GM23338 (cell line): ENCODE results near the gene NFE2L3. TPM values are rescaled to one million over a fixed set of nuclear protein-coding genes. Genes with fewer than 3 reads are reported as not detected.

Experiments
- ATAC-seq: fragments of 200-7000 bp; cut with Tn5 transposase; 3 replicates; pipeline ENCODE4 v1.9.1; 2020
- DNase-seq: peaks from one replicate; pipeline ENCODE4 v3.0.0-alpha.2; 2015; ENCODE audit warnings: low spot score
- H2AFZ ChIP-seq: fragments of 200-600 bp; sonication (generic); 2 replicates; pipeline ENCODE4 v1.8.0; 2016; ENCODE audit warnings: antibody characterized with exemption, mild to moderate bottlenecking, moderate library complexity
- H3F3A ChIP-seq: fragments of 200-600 bp; sonication (generic); replicated peaks from 2 replicates; pipeline ENCODE4 v1.8.0; 2017; ENCODE audit warnings: antibody characterized with exemption, mixed run types, low read depth
- H3K27ac ChIP-seq: fragments of 200-600 bp; sonication (generic); 2 replicates; pipeline ENCODE4 v1.6.1; 2016; ENCODE audit warnings: low read depth
- H3K27me3 ChIP-seq: fragments of 200-600 bp; sonication (generic); 2 replicates; pipeline ENCODE4 v1.8.0; 2016; ENCODE audit warnings: mild to moderate bottlenecking, mixed run types, moderate library complexity; ENCODE audit not compliant: insufficient read depth
- H3K36me3 ChIP-seq: fragments of 200-600 bp; sonication (generic); 2 replicates; pipeline ENCODE4 v1.8.0; 2016; ENCODE audit warnings: mild to moderate bottlenecking; ENCODE audit not compliant: insufficient read depth
- H3K4me1 ChIP-seq: fragments of 200-600 bp; sonication (generic); 2 replicates; pipeline ENCODE4 v1.8.0; 2016; ENCODE audit warnings: mild to moderate bottlenecking, moderate library complexity; ENCODE audit not compliant: insufficient read depth
- H3K4me2 ChIP-seq: fragments of 200-600 bp; sonication (generic); 2 replicates; pipeline ENCODE4 v1.7.1; 2017; ENCODE audit warnings: mixed run types
- H3K4me3 ChIP-seq: fragments of 200-600 bp; sonication (generic); 2 replicates; pipeline ENCODE4 v1.6.1; 2016; ENCODE audit warnings: mixed run types
- H3K79me2 ChIP-seq: fragments of 200-600 bp; sonication (generic); replicated peaks from 2 replicates; pipeline ENCODE4 v1.8.0; 2017; ENCODE audit warnings: mild to moderate bottlenecking; ENCODE audit not compliant: insufficient read depth
- H3K9me2 ChIP-seq: fragments of 200-600 bp; sonication (generic); 2 replicates; pipeline ENCODE4 v1.8.0; 2017; ENCODE audit not compliant: insufficient read depth
- H4K20me1 ChIP-seq: fragments of 200-600 bp; sonication (generic); replicated peaks from 2 replicates; pipeline ENCODE4 v1.8.0; 2017; ENCODE audit warnings: mild to moderate bottlenecking; ENCODE audit not compliant: insufficient read depth
- H3K27ac Mint-ChIP-seq: 2 replicates; pipeline ENCODE4 v1.8.0; 2020; ENCODE audit warnings: inconsistent platforms, mild to moderate bottlenecking, moderate library complexity, mixed read lengths
- H3K27me3 Mint-ChIP-seq: 3 replicates; pipeline ENCODE4 v1.8.0; 2022; ENCODE audit warnings: low read depth, mild to moderate bottlenecking, moderate library complexity, mixed read lengths, inconsistent platforms; ENCODE audit not compliant: insufficient read depth, poor library complexity
- H3K36me3 Mint-ChIP-seq: 3 replicates; pipeline ENCODE4 v1.8.0; 2021; ENCODE audit warnings: low read depth, mild to moderate bottlenecking, inconsistent platforms, moderate library complexity, mixed read lengths
- H3K4me1 Mint-ChIP-seq: 3 replicates; pipeline ENCODE4 v1.8.0; 2020; ENCODE audit warnings: mild to moderate bottlenecking, inconsistent platforms, mixed read lengths
- H3K4me3 Mint-ChIP-seq: 3 replicates; pipeline ENCODE4 v1.8.0; 2021; ENCODE audit warnings: moderate library complexity, mild to moderate bottlenecking, inconsistent platforms, mixed read lengths
- H3K9me3 Mint-ChIP-seq: 3 replicates; pipeline ENCODE4 v1.8.0; 2020; ENCODE audit warnings: moderate library complexity, mild to moderate bottlenecking, inconsistent platforms, mixed read lengths
- JUNB ChIP-seq: IDR thresholded peaks from one replicate; pipeline ENCODE4 v1.6.1; 2016; ENCODE audit warnings: antibody characterized with exemption; ENCODE audit not compliant: unreplicated experiment
- POLR2AphosphoS5 ChIP-seq: IDR thresholded peaks from 2 replicates; pipeline ENCODE4 v1.6.1; 2016; ENCODE audit warnings: antibody characterized with exemption, low read depth
- ZNF114 ChIP-seq: fragments of 250-450 bp; sonication (Bioruptor Pico); IDR thresholded peaks from 2 replicates; pipeline ENCODE4 v1.5.0; 2020; ENCODE audit warnings: mild to moderate bottlenecking, moderate library complexity
- polyA plus RNA-seq: library from polyadenylated mRNA; unstranded; fragments of >200 nt; fragmentation: Nextera tagmentation; extraction: Ambion mirVana; gene quantifications from 2 replicates; pipeline ENCODE4 v1.2.1, GENCODE V29; 2016
- total RNA-seq: library from RNA; depleted of rRNA; stranded (reverse); fragments of >200 nt; shearing (Covaris generic); gene quantifications from 2 replicates; pipeline ENCODE4 v1.2.3, GENCODE V29; 2014
- TF ChIP-seq, protein P1 (sequence below): IDR thresholded peaks from one replicate; pipeline ENCODE4 v1.6.1; 2018; ENCODE audit warnings: antibody characterized with exemption; ENCODE audit not compliant: unreplicated experiment

Gene NFE2L3
- total and polyA plus RNA-seq, 2 experiments from 2014 or later: 62.0 to 142 TPM

DNA sequence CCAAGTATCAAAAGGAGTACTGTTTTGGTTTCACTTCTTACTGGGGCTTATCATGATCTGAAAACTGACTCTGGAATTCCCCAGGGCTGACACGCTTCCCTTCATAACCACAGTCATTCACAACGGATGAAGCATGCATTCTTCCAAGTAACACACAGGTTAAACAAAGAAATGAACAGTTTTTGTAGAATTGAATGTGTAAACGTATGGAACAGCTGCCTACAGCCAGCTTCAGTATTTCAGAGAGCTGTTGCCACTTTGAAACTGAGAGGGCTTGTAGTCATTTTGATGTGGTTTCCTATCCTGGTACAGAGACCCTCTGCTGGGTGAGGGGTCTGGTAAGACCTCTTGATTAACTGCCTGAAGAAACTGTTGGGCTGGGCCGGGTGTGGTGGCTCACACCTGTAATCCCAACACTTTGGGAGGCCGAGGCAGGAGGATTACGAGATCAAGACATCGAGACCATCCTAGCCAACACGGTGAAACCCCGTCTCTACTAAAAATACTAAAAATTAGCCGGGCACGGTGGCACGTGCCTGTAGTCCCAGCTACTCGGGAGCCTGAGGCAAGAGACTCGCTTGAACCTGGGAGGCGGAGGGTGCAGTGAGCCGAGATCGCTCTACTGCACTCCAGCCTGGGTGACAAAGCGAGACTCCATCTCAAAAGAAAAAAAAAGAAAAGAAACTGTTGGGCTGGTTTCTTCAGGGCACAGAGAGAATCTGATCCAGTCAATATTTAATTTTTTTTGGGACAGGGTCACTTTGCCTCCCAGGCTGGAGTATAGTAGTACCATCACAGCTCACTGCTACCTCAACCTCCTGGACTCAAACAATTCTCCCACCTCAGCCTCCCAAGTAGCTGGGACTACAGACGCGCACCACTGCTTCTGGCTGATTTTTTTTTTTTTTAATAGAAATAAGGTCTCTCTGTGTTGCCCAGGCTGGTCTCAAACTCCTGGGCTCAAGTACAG lies 4.7 kb downstream of the NFE2L3 start:
- Histone ChIP-seq H2AFZ (no peak overlapping the region), H3K4me3 (peak overlapping the region; percentile 51; the same call in 1 of the 2 replicates), H3K79me2 (peaks cover 87% of the 10 kb centered on the region), H3K4me1 (peaks cover 76% of the 10 kb centered on the region), H3K27me3 (no peaks in the 10 kb centered on the region), H3K36me3 (no peaks in the 10 kb centered on the region), H3K27ac (peak overlapping the region; percentile 71), H3K4me2 (peak overlapping the region; percentile 76), H4K20me1 (peaks cover 46% of the 10 kb centered on the region), H3K9me2 (no peaks in the 10 kb centered on the region), H3F3A (peaks cover 10% of the 10 kb centered on the region; the same call in 1 of the 2 replicates)
- Mint-ChIP-seq H3K27ac (peak overlapping the region; percentile 78; the same call in 1 of the 2 replicates), H3K4me3 (peak overlapping the region; percentile 99), H3K27me3 (peaks cover 18% of the 10 kb centered on the region), H3K4me1 (peaks cover 72% of the 10 kb centered on the region), H3K9me3 (peaks cover 3% of the 10 kb centered on the region; the same call in 2 of the 3 replicates), H3K36me3 (peaks cover 67% of the 10 kb centered on the region)
- DNase-seq (no peak), ATAC-seq (no peak)
- TF ChIP-seq POLR2AphosphoS5 (0 out of 2 replicates have a peak, but pooled peaks have one; percentile 18), ZNF114 (no peak)
- TF ChIP-seq, protein P1, sequence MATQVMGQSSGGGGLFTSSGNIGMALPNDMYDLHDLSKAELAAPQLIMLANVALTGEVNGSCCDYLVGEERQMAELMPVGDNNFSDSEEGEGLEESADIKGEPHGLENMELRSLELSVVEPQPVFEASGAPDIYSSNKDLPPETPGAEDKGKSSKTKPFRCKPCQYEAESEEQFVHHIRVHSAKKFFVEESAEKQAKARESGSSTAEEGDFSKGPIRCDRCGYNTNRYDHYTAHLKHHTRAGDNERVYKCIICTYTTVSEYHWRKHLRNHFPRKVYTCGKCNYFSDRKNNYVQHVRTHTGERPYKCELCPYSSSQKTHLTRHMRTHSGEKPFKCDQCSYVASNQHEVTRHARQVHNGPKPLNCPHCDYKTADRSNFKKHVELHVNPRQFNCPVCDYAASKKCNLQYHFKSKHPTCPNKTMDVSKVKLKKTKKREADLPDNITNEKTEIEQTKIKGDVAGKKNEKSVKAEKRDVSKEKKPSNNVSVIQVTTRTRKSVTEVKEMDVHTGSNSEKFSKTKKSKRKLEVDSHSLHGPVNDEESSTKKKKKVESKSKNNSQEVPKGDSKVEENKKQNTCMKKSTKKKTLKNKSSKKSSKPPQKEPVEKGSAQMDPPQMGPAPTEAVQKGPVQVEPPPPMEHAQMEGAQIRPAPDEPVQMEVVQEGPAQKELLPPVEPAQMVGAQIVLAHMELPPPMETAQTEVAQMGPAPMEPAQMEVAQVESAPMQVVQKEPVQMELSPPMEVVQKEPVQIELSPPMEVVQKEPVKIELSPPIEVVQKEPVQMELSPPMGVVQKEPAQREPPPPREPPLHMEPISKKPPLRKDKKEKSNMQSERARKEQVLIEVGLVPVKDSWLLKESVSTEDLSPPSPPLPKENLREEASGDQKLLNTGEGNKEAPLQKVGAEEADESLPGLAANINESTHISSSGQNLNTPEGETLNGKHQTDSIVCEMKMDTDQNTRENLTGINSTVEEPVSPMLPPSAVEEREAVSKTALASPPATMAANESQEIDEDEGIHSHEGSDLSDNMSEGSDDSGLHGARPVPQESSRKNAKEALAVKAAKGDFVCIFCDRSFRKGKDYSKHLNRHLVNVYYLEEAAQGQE: no peak

DNA sequence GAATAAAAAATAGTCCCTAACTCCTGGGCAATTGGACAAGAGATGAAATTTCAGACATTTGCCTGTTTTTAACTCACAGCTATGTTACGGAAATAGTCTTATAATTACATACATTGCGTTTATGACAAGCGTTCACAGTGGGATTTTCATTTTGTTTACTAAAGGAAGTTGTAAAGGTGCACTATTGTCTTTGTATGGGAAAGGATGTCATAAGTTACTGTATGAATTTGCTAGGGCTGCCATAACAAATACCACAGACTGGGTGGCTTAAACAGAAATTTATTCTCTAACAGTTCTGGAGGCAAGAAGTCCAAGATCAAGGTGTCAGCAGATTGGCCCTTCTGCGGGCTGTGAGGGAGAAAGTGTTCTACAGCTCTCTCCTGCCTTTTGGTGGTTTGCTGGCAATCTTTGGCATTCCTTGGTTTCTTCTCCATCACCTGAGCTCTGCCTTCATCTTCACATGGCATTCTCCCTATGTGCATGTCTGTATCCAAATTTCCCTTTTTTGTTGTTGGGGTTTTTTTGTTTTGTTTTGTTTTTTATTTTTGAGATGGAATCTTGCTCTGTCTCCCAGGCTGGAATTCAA lies 5.6 kb downstream of the NFE2L3 start:
- H3K9me2 ChIP-seq: no peaks in the 10 kb centered on the region
- H3K4me3 ChIP-seq: peak overlapping the region; percentile 11; the same call in 1 of the 2 replicates
- peaks cover 50% of the 10 kb centered on the region for H4K20me1 ChIP-seq
- H3K27me3 ChIP-seq: no peaks in the 10 kb centered on the region
- DNase-seq (no peak), ATAC-seq (no peak)
- Mint-ChIP-seq H3K27ac (no peak overlapping the region), H3K36me3 (peaks cover 74% of the 10 kb centered on the region), H3K4me3 (peak overlapping the region; percentile 35; the same call in 1 of the 3 replicates), H3K4me1 (peaks cover 71% of the 10 kb centered on the region), H3K27me3 (peaks cover 21% of the 10 kb centered on the region), H3K9me3 (peaks cover 3% of the 10 kb centered on the region; the same call in 1 of the 3 replicates)
- no peak overlapping the region for H2AFZ ChIP-seq
- no peak overlapping the region for H3K27ac ChIP-seq
- H3F3A ChIP-seq: peaks cover 10% of the 10 kb centered on the region; the same call in 1 of the 2 replicates
- H3K36me3 ChIP-seq: no peaks in the 10 kb centered on the region
- peaks cover 93% of the 10 kb centered on the region for H3K79me2 ChIP-seq
- H3K4me1 ChIP-seq: peaks cover 75% of the 10 kb centered on the region
- H3K4me2 ChIP-seq: peak overlapping the region; percentile 76
- TF ChIP-seq, protein P1: no peak
- no peak for TF ChIP-seq JUNB
